GM08714 (cell line): Measurements from ENCODE around the gene CLEC18B.
"Not testable (repeated sequence)": the region's sequence is repeated elsewhere in the genome, so short reads cannot be mapped to it uniquely, and the experiment has no call there.

ENCODE experiments used
- H3K4me3 ChIP-seq: fragments of 200-500 bp; sonication (Bioruptor generic); 2 replicates; pipeline ENCODE4 v1.5.1; 2014; ENCODE audit warnings: mild to moderate bottlenecking, low read length, inconsistent platforms
- ZNF274 ChIP-seq: IDR thresholded peaks from 2 replicates; pipeline ENCODE4 v1.6.1; 2012; ENCODE audit warnings: mild to moderate bottlenecking, low read depth, low read length

CLEC18B gene

GRCh38 chr16:74450967-74451760, 29.9 kb upstream of the CLEC18B start:
- TF ChIP-seq ZNF274, result no peak
- no peak overlapping the region for H3K4me3 ChIP-seq

GRCh38 chr16:74450236-74450635, 29.0 kb upstream of the CLEC18B start:
- no peak overlapping the region for H3K4me3 ChIP-seq
- no peak for TF ChIP-seq ZNF274

- no peak overlapping the region for H3K4me3 ChIP-seq
- TF ChIP-seq ZNF274, result no peak
These were observed 28.2 kb upstream of the CLEC18B start for GRCh38 chr16:74449470-74449869.

- no peak overlapping the region for H3K4me3 ChIP-seq
- no peak for TF ChIP-seq ZNF274
These were observed 27.7 kb upstream of the CLEC18B start for GRCh38 chr16:74448990-74449389.

- no peak overlapping the region for H3K4me3 ChIP-seq
- TF ChIP-seq ZNF274, result no peak
These were observed 26.3 kb upstream of the CLEC18B start for GRCh38 chr16:74447578-74447977.

- no peak overlapping the region for H3K4me3 ChIP-seq
These were observed 25.6 kb upstream of the CLEC18B start for GRCh38 chr16:74446866-74447265.

GRCh38 chr16:74443624-74444346, 22.5 kb upstream of the CLEC18B start:
- H3K4me3 ChIP-seq, result not testable (repeated sequence)

More at GRCh38 chr16:74446866-74447265, 25.6 kb upstream of the CLEC18B start:
- no peak for TF ChIP-seq ZNF274

- no peak for TF ChIP-seq ZNF274
- H3K4me3 ChIP-seq, result no peak overlapping the region
These were observed 18.4 kb upstream of the CLEC18B start for GRCh38 chr16:74439685-74440084.

GRCh38 chr16:74438492-74438979, 17.3 kb upstream of the CLEC18B start:
- TF ChIP-seq ZNF274, result no peak
- no peak overlapping the region for H3K4me3 ChIP-seq

GRCh38 chr16:74431516-74431915, 10.2 kb upstream of the CLEC18B start:
- H3K4me3 ChIP-seq, result no peak overlapping the region
- no peak for TF ChIP-seq ZNF274

GRCh38 chr16:74430036-74430712, 8.9 kb upstream of the CLEC18B start:
- H3K4me3 ChIP-seq, result not testable (repeated sequence)

- not testable (repeated sequence) for H3K4me3 ChIP-seq
These were observed 7.2 kb upstream of the CLEC18B start for GRCh38 chr16:74428493-74428892.

- H3K4me3 ChIP-seq, result not testable (repeated sequence)
These were observed 4.5 kb upstream of the CLEC18B start for GRCh38 chr16:74425751-74426150.

- H3K4me3 ChIP-seq, result not testable (repeated sequence)
These were observed 2.4 kb upstream of the CLEC18B start for GRCh38 chr16:74423721-74424120.

- not testable (repeated sequence) for H3K4me3 ChIP-seq
These were observed 808 bp upstream of the CLEC18B start for GRCh38 chr16:74422086-74422485.

GRCh38 chr16:74421482-74421785, 156 bp upstream of the CLEC18B start:
- H3K4me3 ChIP-seq, result not testable (repeated sequence)

GRCh38 chr16:74419811-74420210, 1.5 kb downstream of the CLEC18B start:
- H3K4me3 ChIP-seq, result not testable (repeated sequence)

GRCh38 chr16:74417897-74418296, 3.4 kb downstream of the CLEC18B start:
- not testable (repeated sequence) for H3K4me3 ChIP-seq

GRCh38 chr16:74413920-74414319, 7.4 kb downstream of the CLEC18B start:
- not testable (repeated sequence) for H3K4me3 ChIP-seq

- not testable (repeated sequence) for H3K4me3 ChIP-seq
These were observed 7.8 kb downstream of the CLEC18B start for GRCh38 chr16:74413485-74413884.
